ENCODE data around the gene ITM2C. TPM values are rescaled to one million over a fixed set of nuclear protein-coding genes. Genes with fewer than 3 reads are reported as not detected.

ITM2C gene
- polyA plus RNA-seq, 6 donors from 2014 or later = 48.3 to 120 (median 100) TPM

- ATAC-seq (ENCODE audit: low read depth in 2 of 2) (no peak), DNase-seq (no peak)
- Mint-ChIP-seq H3K9me3 (no peaks in the 10 kb centered on the region), H3K27me3 (peaks cover 7 to 14% (median 12%) of the 10 kb centered on the region in 3 donors), H3K36me3 (no peaks in the 10 kb centered on the region), H3K27ac (no peak overlapping the region), H3K4me3 (no peak overlapping the region), H3K4me1 (peaks cover 10 to 16% (median 11%) of the 10 kb centered on the region in 3 donors)
Measured at GRCh38 chr2:230927711-230928341, 63.1 kb downstream of the ITM2C start.

Other genes with a start within 250 kb of the ITM2C start
- gene CAB39, start 152.1 kb upstream of the ITM2C start, polyA plus RNA-seq (ENCODE audit: low read depth in 6 of 6) = 10 to 100 TPM; 28.6 to 53.0 (median 43.6) TPM
- gene GPR55, start 60.3 kb downstream of the ITM2C start, polyA plus RNA-seq (ENCODE audit: low read depth in 6 of 6) = under 1 TPM in 3 of 6 donors, not detected in 3; 0.12 to 0.56 (median 0.21) TPM
- gene SPATA3, start 131.2 kb downstream of the ITM2C start, polyA plus RNA-seq (ENCODE audit: low read depth in 6 of 6) = not detected
- not detected for gene C2orf72, start 172.6 kb downstream of the ITM2C start, polyA plus RNA-seq (ENCODE audit: low read depth in 6 of 6)
- 10 to 100 TPM; 36.4 to 44.5 (median 42.2) TPM for gene PSMD1, start 191.9 kb downstream of the ITM2C start, polyA plus RNA-seq (ENCODE audit: low read depth in 6 of 6)

Measured in naive B cell (primary cell).